ENCODE data around the gene VPS51. TPM values are rescaled to one million over a fixed set of nuclear protein-coding genes. Genes with fewer than 3 reads are reported as not detected.

VPS51 gene
- total RNA-seq = 100 to 1,000 TPM; 180 to 197 (median 184) TPM
- 130 TPM for total RNA-seq (2013)

DNA sequence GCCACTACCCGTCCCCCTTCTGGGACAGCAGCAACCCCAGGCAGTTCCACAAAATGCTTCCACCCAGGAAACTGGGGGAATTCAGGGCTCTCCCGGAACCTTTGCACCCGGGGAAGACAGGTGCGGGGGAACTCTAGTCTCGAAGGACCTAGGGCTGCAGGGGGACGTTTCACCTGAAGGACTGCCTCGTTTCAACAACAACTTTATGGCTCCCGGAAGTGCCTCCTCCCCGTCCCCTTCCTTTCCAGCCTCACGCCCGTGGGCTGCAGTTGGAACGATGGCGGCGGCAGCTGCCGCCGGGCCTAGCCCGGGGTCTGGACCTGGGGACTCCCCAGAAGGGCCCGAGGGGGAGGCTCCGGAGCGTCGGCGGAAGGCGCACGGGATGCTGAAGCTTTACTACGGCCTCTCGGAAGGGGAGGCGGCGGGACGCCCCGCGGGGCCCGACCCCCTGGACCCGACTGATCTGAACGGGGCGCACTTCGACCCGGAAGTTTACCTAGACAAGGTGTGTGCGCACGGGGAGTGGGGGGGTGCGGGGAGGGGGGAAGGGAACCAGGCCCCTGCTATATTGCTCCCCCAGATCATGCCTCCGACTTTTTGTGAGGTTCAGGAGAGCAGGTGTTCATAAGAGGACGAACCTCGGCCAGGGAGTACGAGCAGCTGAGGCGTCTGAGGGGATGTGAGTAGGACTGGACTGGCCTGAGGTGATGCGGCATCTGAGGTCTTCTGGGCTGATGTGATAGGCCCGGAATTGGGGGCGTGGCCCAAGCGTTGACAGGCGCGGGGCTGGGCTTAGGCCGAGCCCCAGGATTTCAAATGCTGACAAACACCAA, at the start of gene VPS51:
Gene VPS51 (plus strand): TSS at position 241 of the 833 bp plus-strand sequence. CDS start 37 bp downstream, at position 278.
- no peaks in the 10 kb centered on the region for H3K36me3 Mint-ChIP-seq
- DNase-seq = peak; percentile 79 to 95
- peak; percentile 89 to 96 (median 92) for ATAC-seq
- peak within 1 kb of the TSS; percentile 76 for H3K27ac ChIP-seq (ENCODE audit: low read length)
- under 1% methylated on average over 52 of the region's 52 CpGs for WGBS (ENCODE audit: insufficient coverage)
- H3K9me3 ChIP-seq (ENCODE audit: control insufficient read depth, insufficient read depth, low read length) = no peaks in the 10 kb centered on the region
- H3K4me3 ChIP-seq (ENCODE audit: low read length) = peak within 1 kb of the TSS; percentile 85
- H3K9me3 Mint-ChIP-seq = no peaks in the 10 kb centered on the region
- peaks cover 0 to 14% of the 10 kb centered on the region in 2 donors for H3K4me1 Mint-ChIP-seq
- peaks cover 19% of the 10 kb centered on the region for H3K4me1 ChIP-seq (ENCODE audit: control insufficient read depth, insufficient read depth, low read length)
- TF ChIP-seq, protein P1, sequence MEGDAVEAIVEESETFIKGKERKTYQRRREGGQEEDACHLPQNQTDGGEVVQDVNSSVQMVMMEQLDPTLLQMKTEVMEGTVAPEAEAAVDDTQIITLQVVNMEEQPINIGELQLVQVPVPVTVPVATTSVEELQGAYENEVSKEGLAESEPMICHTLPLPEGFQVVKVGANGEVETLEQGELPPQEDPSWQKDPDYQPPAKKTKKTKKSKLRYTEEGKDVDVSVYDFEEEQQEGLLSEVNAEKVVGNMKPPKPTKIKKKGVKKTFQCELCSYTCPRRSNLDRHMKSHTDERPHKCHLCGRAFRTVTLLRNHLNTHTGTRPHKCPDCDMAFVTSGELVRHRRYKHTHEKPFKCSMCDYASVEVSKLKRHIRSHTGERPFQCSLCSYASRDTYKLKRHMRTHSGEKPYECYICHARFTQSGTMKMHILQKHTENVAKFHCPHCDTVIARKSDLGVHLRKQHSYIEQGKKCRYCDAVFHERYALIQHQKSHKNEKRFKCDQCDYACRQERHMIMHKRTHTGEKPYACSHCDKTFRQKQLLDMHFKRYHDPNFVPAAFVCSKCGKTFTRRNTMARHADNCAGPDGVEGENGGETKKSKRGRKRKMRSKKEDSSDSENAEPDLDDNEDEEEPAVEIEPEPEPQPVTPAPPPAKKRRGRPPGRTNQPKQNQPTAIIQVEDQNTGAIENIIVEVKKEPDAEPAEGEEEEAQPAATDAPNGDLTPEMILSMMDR (IDR thresholded peaks at IDR 0.05) = no peak
- peak within 1 kb of the TSS; percentile 83 to 92 for H3K27ac Mint-ChIP-seq
- no peaks in the 10 kb centered on the region for H3K27me3 Mint-ChIP-seq (ENCODE audit: low read depth in 2 of 2)
- peaks cover 12% of the 10 kb centered on the region for H3K36me3 ChIP-seq (ENCODE audit: control insufficient read depth, insufficient read depth, low read length)
- intact Hi-C loops (cut with micrococcal nuclease) = loop anchor here (1.0 to 2.0 kb wide), 3 partner anchors 12 to 21 kb away; partner anchors contain the start of genes CDCA5, TM7SF2, ZFPL1 and ZNHIT2
- H3K27me3 ChIP-seq (ENCODE audit: control insufficient read depth, insufficient read depth, low read length) = no peaks in the 10 kb centered on the region
- peak within 1 kb of the TSS; percentile 92 for H3K4me3 Mint-ChIP-seq

DNA sequence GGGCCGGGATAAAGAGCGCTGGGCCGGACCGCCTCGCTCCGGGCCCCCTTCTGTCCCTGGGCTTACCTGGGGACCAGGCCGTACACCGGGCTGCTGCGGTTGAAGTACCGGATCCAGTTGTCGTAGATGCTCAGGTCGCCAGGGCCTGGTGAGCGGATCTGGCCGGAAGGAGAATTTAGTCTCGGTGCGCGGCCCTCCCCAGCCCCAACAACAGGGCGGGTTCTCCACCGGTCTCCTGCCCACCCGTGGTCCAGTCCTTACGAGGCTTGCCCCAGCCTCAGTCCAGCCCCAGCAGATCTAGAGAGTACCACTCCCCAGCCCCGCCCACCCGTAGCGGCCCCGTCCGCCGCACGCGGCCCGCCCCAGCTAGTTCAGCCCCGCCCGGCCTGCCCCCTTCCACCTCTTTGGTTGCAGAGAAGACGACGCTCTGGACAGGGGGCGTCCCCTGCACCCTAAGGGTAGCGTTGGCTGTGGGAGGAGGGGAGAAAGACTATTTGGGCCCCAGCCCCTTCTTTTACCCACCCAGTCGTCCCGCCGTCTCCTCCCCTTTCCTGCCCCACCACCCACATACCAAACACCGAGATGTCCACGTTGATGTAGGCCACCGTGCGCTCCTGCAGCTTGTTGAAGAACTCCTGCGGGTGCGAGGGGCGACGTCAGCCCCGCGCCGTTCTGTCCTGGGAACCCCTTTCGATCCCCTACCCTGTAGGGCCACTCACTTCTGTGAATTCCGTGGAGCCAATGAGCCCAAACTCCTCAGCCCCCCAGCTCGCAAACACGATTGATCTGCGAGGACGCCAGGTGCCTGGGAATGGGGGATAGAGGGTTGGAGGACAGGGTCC, 48.2 kb upstream of the VPS51 start:
- Mint-ChIP-seq H3K36me3 (no peaks in the 10 kb centered on the region), H3K4me1 (peaks cover 14 to 28% of the 10 kb centered on the region in 2 donors), H3K27ac (peak overlapping the region; percentile 50 to 85), H3K27me3 (ENCODE audit: low read depth in 2 of 2) (no peaks in the 10 kb centered on the region), H3K9me3 (no peaks in the 10 kb centered on the region), H3K4me3 (peak overlapping the region; percentile 90)
- WGBS (ENCODE audit: insufficient coverage) = 26% methylated on average over 43 of the region's 56 CpGs
- Histone ChIP-seq H3K4me1 (ENCODE audit: control insufficient read depth, insufficient read depth, low read length) (peaks cover 26% of the 10 kb centered on the region), H3K27me3 (ENCODE audit: control insufficient read depth, insufficient read depth, low read length) (no peaks in the 10 kb centered on the region), H3K9me3 (ENCODE audit: control insufficient read depth, insufficient read depth, low read length) (no peaks in the 10 kb centered on the region), H3K27ac (ENCODE audit: low read length) (peak overlapping the region; percentile 40), H3K4me3 (ENCODE audit: low read length) (peak overlapping the region; percentile 55), H3K36me3 (ENCODE audit: control insufficient read depth, insufficient read depth, low read length) (peaks cover 5% of the 10 kb centered on the region)
- TF ChIP-seq, protein P1 (IDR thresholded peaks at IDR 0.05) = no peak
- ATAC-seq (peak; percentile 75 to 86 (median 84)), DNase-seq (peak; percentile 27 to 44)
- intact Hi-C loops (cut with micrococcal nuclease) = no loop called here

- DNase-seq = no peak
- H3K36me3 ChIP-seq (ENCODE audit: control insufficient read depth, insufficient read depth, low read length) = no peaks in the 10 kb centered on the region
- H3K4me3 Mint-ChIP-seq = no peak overlapping the region
- H3K27me3 Mint-ChIP-seq (ENCODE audit: low read depth in 2 of 2) = peaks cover 0 to 6% of the 10 kb centered on the region in 2 donors
- H3K27ac ChIP-seq (ENCODE audit: low read length) = no peak overlapping the region
- no peaks in the 10 kb centered on the region for H3K9me3 Mint-ChIP-seq
- no peaks in the 10 kb centered on the region for H3K27me3 ChIP-seq (ENCODE audit: control insufficient read depth, insufficient read depth, low read length)
- intact Hi-C loops (cut with micrococcal nuclease) = no loop called here
- H3K4me1 ChIP-seq (ENCODE audit: control insufficient read depth, insufficient read depth, low read length) = peaks cover 30% of the 10 kb centered on the region
- H3K9me3 ChIP-seq (ENCODE audit: control insufficient read depth, insufficient read depth, low read length) = no peaks in the 10 kb centered on the region
- H3K4me1 Mint-ChIP-seq = peaks cover 16 to 24% of the 10 kb centered on the region in 2 donors
- TF ChIP-seq, protein P1 (IDR thresholded peaks at IDR 0.05) = no peak
- no peak overlapping the region for H3K27ac Mint-ChIP-seq
- no peak overlapping the region for H3K4me3 ChIP-seq (ENCODE audit: low read length)
- no peak for ATAC-seq
- no peaks in the 10 kb centered on the region for H3K36me3 Mint-ChIP-seq
- 78% methylated on average over 9 of the region's 9 CpGs for WGBS (ENCODE audit: insufficient coverage)
Observed at GRCh38 chr11:65051398-65051858, 44.6 kb upstream of the VPS51 start.

All from natural killer cell (primary cell).